Tibial nerve (tissue), 3 donors: ENCODE results near the gene PSMC5.

ENCODE experiments used
- CTCF ChIP-seq, 5 experiments: fragments of 200-600 bp in 3 of 5; fragments of 450-650 bp in 2 of 5; sonication (generic) in 3 of 5; IDR thresholded peaks; one replicate each; pipeline ENCODE4 v1.5.1; 2016 to 2019; ENCODE audit warnings: antibody characterized with exemption in 5 of 5, mild to moderate bottlenecking in 3 of 5, moderate library complexity in 2 of 5
- POLR2A ChIP-seq, 2 donors: fragments of 450-650 bp; IDR thresholded peaks; one replicate each; pipeline ENCODE4 v1.6.1; 2017; ENCODE audit warnings: antibody characterized with exemption in 2 of 2, mild to moderate bottlenecking in 2 of 2, moderate library complexity in 2 of 2

GRCh38 chr17:63817736-63818385 lies 9.4 kb upstream of the PSMC5 start:
- TF ChIP-seq POLR2A (IDR thresholded peaks at IDR 0.05): no peak
- no peak for TF ChIP-seq CTCF (IDR thresholded peaks at IDR 0.05)
